ENCODE results near the gene RWDD1. TPM values are rescaled to one million over a fixed set of nuclear protein-coding genes. Genes with fewer than 3 reads are reported as not detected.
A peak's percentile ranks its signal among the peaks of the same experiment; 100 is the strongest.

The RWDD1 gene
- total RNA-seq, 2 experiments from 2014 or later = 44.3 to 46.0 TPM

DNA sequence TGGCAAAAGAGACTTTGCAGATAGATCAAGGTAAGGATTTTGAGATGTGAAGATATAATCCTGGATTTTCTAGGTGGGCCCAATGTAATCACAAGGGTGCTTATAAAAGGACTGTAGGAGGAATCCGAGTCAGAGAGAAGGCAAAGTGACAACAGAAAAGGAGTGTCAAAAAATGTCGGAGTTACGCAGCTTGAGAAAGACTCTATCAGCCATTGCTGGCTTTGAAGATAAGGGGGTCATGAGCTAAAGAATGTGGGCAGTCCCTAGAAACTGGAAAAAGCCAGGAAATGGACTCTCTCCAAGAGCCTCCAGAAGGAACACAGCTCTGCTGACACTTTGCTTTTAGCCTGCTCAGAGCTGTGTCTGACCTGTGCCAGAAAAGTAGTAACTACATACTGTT is 8.7 kb upstream of the RWDD1 start:
- intact Hi-C loops (cut with micrococcal nuclease) = loop anchor here (10.0 kb wide), 1 partner anchor 278 kb away; no protein-coding TSS in a partner anchor
- no peaks in the 10 kb centered on the region for H3K4me1 Mint-ChIP-seq (ENCODE audit: low read depth)
- DNase-seq (no peak), ATAC-seq (no peak)
- no peak overlapping the region for H3K27ac Mint-ChIP-seq
- CTCF ChIA-PET = interaction anchor here (0.6 to 1.9 kb wide), 14 partner anchors 8 to 289 kb away, joined by 3 to 13 read pairs (median 4); partner anchors contain the start of genes CALHM4, RWDD1 and TRAPPC3L
- no peaks in the 10 kb centered on the region for H3K36me3 Mint-ChIP-seq (ENCODE audit: low read depth)
- TF ChIP-seq, protein P1, sequence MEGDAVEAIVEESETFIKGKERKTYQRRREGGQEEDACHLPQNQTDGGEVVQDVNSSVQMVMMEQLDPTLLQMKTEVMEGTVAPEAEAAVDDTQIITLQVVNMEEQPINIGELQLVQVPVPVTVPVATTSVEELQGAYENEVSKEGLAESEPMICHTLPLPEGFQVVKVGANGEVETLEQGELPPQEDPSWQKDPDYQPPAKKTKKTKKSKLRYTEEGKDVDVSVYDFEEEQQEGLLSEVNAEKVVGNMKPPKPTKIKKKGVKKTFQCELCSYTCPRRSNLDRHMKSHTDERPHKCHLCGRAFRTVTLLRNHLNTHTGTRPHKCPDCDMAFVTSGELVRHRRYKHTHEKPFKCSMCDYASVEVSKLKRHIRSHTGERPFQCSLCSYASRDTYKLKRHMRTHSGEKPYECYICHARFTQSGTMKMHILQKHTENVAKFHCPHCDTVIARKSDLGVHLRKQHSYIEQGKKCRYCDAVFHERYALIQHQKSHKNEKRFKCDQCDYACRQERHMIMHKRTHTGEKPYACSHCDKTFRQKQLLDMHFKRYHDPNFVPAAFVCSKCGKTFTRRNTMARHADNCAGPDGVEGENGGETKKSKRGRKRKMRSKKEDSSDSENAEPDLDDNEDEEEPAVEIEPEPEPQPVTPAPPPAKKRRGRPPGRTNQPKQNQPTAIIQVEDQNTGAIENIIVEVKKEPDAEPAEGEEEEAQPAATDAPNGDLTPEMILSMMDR (IDR thresholded peaks at IDR 0.05) = no peak
- POLR2A ChIA-PET = interaction anchor here (0.5 to 1.4 kb wide), 2 partner anchors 9 to 10 kb away, joined by 3 to 4 read pairs; partner anchors contain the start of gene CALHM4
- H3K9me3 Mint-ChIP-seq = no peaks in the 10 kb centered on the region
- H3K27me3 Mint-ChIP-seq = peaks cover 2% of the 10 kb centered on the region
- H3K4me3 Mint-ChIP-seq = no peak overlapping the region

DNA sequence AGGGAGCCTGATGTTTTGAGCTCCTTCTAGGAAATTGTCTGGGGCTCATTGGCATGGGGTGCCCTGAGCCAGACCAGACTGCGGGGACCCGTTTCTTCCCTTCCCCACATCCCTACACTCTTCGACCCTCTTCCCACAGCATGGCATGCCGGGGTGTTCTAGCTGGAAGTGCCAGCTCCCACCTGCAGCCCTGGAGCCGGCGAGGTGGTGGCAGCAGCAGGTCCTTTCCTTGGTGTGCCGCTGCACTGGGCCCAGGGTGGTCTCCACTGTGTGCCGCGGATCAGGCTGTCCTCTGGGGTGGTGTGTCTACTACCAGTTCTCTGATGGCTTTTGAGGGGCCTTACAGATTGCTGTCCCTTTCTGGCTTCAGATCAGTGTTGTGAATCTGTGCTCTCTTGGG is 7.5 kb upstream of the RWDD1 start:
- ChIA-PET POLR2A (interaction anchor here (1.4 kb wide), 1 partner anchor 10 kb away, joined by 4 read pairs; the partner anchor contains the start of gene CALHM4), CTCF (interaction anchor here (1.0 to 2.4 kb wide), 9 partner anchors 9 to 346 kb away, joined by 3 to 13 read pairs (median 4); partner anchors contain the start of gene TRAPPC3L)
- TF ChIP-seq, protein P1 (IDR thresholded peaks at IDR 0.05) = no peak
- ATAC-seq = no peak
- peaks cover 2% of the 10 kb centered on the region for H3K27me3 Mint-ChIP-seq
- no peak overlapping the region for H3K4me3 Mint-ChIP-seq
- intact Hi-C loops (cut with micrococcal nuclease) = loop anchor here (10.0 kb wide), 1 partner anchor 279 kb away; no protein-coding TSS in a partner anchor
- no peak for DNase-seq
- no peaks in the 10 kb centered on the region for H3K9me3 Mint-ChIP-seq
- no peak overlapping the region for H3K27ac Mint-ChIP-seq
- H3K4me1 Mint-ChIP-seq (ENCODE audit: low read depth) = peaks cover 1% of the 10 kb centered on the region
- H3K36me3 Mint-ChIP-seq (ENCODE audit: low read depth) = no peaks in the 10 kb centered on the region

DNA sequence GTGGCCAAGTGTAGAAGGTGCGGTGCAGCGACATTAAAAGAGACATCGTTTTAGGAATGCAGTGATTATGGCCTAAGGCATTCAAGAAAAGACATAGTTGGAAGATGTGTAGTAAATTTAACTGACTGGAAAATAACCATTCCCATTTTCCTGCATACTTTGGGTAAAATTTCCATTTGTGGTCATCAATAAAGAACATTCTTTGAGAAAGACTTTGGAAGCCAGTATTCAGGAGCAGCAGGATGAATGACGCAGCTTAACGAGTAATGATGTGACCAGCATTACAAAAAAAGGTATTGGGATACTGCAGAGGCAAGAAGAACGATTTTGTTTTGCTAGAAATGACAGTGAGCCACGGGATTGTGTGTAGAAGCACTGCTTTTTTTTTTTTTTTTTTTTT is 7.0 kb upstream of the RWDD1 start:
- Mint-ChIP-seq H3K9me3 (no peaks in the 10 kb centered on the region), H3K36me3 (ENCODE audit: low read depth) (no peaks in the 10 kb centered on the region), H3K27me3 (peaks cover 2% of the 10 kb centered on the region), H3K4me3 (no peak overlapping the region), H3K4me1 (ENCODE audit: low read depth) (peaks cover 6% of the 10 kb centered on the region), H3K27ac (no peak overlapping the region)
- ChIA-PET CTCF (interaction anchor here (1.5 to 2.4 kb wide), 5 partner anchors 13 to 296 kb away, joined by 3 to 11 read pairs (median 7); no protein-coding TSS in a partner anchor), POLR2A (no interaction called here)
- no peak for ATAC-seq
- DNase-seq = no peak
- intact Hi-C loops (cut with micrococcal nuclease) = loop anchor here (10.0 kb wide), 1 partner anchor 280 kb away; no protein-coding TSS in a partner anchor
- TF ChIP-seq, protein P1 (IDR thresholded peaks at IDR 0.05) = no peak

DNA sequence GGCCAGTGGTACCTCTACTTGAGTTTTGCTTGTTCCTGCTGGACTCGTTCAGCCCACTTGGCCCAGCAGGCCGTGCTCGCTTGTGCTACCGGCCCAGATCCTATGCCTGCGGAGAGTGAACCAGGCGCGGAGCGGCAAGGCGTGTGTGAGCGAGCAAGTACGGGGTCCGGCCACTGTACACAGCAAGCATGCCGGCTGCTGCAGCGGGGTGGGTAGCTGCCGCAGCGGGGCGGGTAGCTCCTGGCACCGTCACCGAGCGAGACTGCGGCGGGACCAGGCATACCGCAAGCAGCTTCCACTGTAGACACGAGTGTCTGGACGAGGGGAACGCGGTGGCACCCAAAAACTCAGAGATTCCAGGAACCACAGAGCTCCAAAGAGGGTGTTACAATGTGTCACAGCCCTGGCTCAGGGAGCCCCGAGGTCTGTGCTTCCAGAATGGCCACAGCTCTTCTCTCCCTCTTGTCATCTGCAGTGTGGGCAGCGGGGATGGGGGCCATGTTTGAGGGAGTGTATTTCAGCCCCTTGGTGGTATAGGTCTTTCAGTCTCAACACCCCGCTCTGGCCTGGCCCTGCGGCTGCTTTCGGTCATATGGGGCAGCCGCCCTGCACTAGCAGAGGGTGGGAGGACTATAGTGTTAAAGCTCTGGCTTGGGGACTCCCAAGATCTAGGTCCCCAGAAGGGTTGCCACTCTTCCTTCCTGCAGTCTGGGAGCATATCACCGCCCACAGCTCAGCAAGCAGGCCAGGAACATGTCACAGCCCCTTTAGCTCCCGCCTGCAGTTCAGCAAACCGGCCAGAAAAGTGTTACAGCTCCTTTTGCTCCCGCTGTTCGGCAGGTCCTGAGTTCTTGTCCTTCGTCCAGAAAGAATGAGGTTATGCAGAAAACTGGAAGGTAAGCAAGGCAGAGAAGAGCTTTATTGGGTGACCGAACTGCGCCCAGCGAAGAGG is 6.1 kb upstream of the RWDD1 start:
- Mint-ChIP-seq H3K4me3 (peak overlapping the region; percentile 23), H3K27ac (no peak overlapping the region), H3K27me3 (peaks cover 2% of the 10 kb centered on the region), H3K4me1 (ENCODE audit: low read depth) (peaks cover 12% of the 10 kb centered on the region), H3K36me3 (ENCODE audit: low read depth) (no peaks in the 10 kb centered on the region), H3K9me3 (no peaks in the 10 kb centered on the region)
- ChIA-PET CTCF (interaction anchor here (0.8 to 2.4 kb wide), 5 partner anchors 10 to 297 kb away, joined by 4 to 10 read pairs (median 7); no protein-coding TSS in a partner anchor), POLR2A (no interaction called here)
- intact Hi-C loops (cut with micrococcal nuclease) = loop anchor here (10.0 kb wide), 1 partner anchor 280 kb away; no protein-coding TSS in a partner anchor
- DNase-seq (peak; percentile 30), ATAC-seq (peak; percentile 56)
- TF ChIP-seq, protein P1 (IDR thresholded peaks at IDR 0.05) = no peak

All from activated CD8-positive, alpha-beta T cell treated with anti-CD3 and anti-CD28 coated beads for 36 hours (primary cell).